AG20443 (cell line): Measurements from ENCODE around the gene AK5.

ENCODE experiments used
- DNase-seq: peaks from one replicate; pipeline ENCODE4 v3.0.0; 2012; ENCODE audit warnings: low spot score, mixed read lengths

AK5 gene

GRCh38 chr1:77589231-77589630 lies 307.4 kb downstream of the AK5 start:
- DNase-seq, result no peak

DNA sequence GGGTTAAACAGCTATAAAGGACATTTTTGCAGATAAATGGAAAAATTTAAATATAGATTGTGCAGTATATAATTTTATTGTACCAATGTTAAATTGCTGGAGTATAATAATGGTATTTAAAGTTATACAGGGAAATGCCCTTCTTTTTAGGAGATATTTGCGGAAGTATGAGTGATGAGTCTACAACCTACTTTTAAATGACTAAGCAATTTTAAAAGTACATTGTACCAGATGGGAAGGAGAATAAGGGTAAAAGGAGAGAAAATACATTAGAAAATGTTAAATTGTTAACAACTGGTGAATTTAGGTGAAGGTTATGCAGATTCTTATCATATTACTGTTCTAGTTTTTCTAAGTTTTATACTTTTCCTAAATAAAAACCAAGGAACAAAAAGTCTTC lies 308.8 kb downstream of the AK5 start:
- no peak for DNase-seq

DNA sequence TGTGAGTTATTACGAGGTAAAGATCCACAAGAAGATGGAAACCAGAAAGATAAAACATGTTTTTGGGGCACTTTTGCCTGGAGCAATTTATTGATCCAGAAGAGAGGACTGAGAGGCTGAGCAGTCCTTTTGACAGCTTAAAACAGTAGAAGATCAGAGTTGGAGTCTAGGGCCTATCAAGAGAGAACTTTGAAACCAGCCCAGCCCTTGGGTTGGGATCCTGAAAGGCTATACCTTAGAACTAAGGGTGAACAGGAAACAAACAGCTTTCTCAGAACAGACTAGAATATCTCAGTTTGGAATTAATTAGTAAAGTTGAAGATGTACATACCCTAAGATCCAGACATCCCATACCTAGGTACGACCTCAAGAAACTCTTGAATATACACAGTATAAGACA lies 311.1 kb downstream of the AK5 start:
- no peak for DNase-seq

GRCh38 chr1:77594366-77595112 lies 312.7 kb downstream of the AK5 start:
- DNase-seq, result no peak

DNA sequence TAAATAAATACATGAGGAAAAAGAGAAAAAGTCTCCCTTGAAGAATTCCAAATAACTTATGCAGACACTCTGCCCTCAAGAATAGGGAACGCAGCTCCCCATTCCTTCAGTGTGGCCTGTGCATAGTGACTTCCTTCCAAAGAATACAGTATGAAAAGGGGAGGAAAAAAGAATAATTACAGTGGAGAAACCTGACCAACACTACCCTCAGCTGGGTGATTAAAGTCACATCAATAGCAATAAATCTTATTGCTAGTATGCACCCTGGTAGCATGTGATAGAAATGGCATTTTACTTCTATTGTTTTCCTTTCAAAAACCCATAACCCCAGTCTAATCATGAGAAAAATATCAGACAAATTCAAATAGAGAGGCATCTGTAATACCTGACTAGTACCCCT lies 315.5 kb downstream of the AK5 start:
- DNase-seq, result no peak

DNA sequence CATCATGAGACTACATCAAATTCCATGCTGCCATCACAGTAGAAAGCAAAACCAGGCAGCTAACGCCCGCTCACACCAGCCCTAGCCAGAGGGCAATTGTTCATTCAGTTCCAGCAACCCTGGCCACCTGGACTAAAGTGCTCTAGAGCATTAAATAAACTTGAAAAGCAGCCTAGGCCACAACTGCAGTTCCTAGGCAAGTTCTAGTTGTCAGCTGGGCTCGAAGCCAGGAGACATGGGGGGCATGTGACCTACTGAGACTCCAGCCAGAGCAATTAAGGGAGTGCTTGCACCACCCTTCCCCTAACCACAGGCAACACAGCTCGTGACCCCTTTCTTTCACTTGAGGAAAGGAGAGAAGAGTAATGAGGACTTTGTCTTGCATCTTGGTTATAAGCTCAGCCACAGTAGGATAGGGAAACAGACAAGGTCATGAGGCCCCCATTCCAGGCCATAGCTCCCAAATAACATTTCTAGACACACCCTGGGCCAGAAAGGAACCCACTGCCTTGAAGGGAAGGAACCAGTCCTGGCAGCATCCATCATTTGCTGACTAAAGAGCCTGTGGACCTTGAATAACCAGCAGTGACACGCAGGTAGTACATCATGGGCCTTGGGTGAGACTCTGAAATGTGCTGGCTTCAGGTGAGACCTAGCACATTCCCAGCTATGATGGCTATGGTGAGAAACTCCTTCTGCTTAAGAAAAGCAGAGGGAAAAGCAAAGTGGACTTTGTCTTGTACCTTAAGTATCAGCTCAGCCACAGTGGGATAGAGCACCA lies 323.6 kb downstream of the AK5 start:
- peak; percentile 10 for DNase-seq

DNA sequence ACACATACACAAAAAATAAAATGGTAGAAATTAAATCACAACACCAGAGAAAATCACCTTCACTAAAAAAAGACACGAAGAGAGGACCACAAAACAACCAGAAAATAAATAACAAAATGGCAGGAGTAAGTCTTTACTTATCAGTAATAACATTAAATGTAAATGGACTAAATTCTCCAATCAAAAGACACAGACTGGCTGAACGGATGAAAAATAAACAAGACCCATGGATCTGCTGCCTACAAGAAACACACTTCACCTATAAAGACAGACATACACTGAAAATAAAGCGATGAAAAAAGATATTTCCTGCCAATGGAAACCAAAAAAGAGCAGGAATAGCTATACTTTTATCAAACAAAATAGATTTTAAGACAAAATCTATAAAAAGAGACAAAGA lies 327.1 kb downstream of the AK5 start:
- DNase-seq, result no peak
